Panc1 (cell line): ENCODE measurements around the gene TEDC2. TPM values are rescaled to one million over a fixed set of nuclear protein-coding genes. Genes with fewer than 3 reads are reported as not detected.

Experiments used
- ATAC-seq: fragments of 200-7000 bp; cut with Tn5 transposase; 2 replicates; pipeline ENCODE4 v1.9.1; 2020; ENCODE audit warnings: mild to moderate bottlenecking, moderate library complexity
- BruUV-seq: library from RNA; stranded (reverse); fragments of 400-500 nt; replicated peaks from 2 replicates; lab custom pipeline; 2021; lab: Mats Ljungman, UMichigan
- CTCF ChIA-PET: fragments of 300-600 bp; sonication (Branson Sonifier 250); formaldehyde crosslinking; loops from one replicate; lab custom pipeline; 2022; ENCODE audit warnings: antibody characterized with exemption; lab: Charles Lee
- POLR2A ChIA-PET: fragments of 300-600 bp; sonication (Branson Sonifier 250); formaldehyde crosslinking; loops from one replicate; lab custom pipeline; 2022; ENCODE audit warnings: antibody characterized with exemption; lab: Charles Lee
- DNase-seq: peaks from one replicate; pipeline ENCODE4 v3.0.0-alpha.2; 2010; ENCODE audit warnings: low read depth, low spot score
- H3K27ac ChIP-seq: 2 replicates; pipeline ENCODE4 v1.5.1; 2011; ENCODE audit warnings: mild to moderate bottlenecking, low read length, inconsistent platforms
- H3K27me3 ChIP-seq: fragments of 200-500 bp; sonication (Bioruptor generic); 2 replicates; pipeline ENCODE4 v1.6.0; 2014; ENCODE audit warnings: low read length, inconsistent platforms; ENCODE audit not compliant: control insufficient read depth, insufficient read depth
- H3K36me3 ChIP-seq: fragments of 200-500 bp; sonication (Bioruptor generic); 2 replicates; pipeline ENCODE4 v1.5.1; 2014; ENCODE audit warnings: inconsistent platforms, mild to moderate bottlenecking, low read length, moderate library complexity; ENCODE audit not compliant: control insufficient read depth, insufficient read depth
- H3K4me1 ChIP-seq: 2 replicates; pipeline ENCODE4 v1.5.1; 2011; ENCODE audit warnings: inconsistent platforms, mild to moderate bottlenecking, low read length, moderate library complexity; ENCODE audit not compliant: control insufficient read depth, insufficient read depth
- H3K4me3 ChIP-seq, 2 experiments: 2 replicates each; pipeline ENCODE4 v1.5.1; 2011 to 2012; ENCODE audit warnings: low read depth in 2 of 2, low read length in 2 of 2, mild to moderate bottlenecking in 2 of 2, inconsistent platforms in 1 of 2, moderate library complexity in 1 of 2
- H3K9me3 ChIP-seq: fragments of 200-500 bp; sonication (Bioruptor generic); 2 replicates; pipeline ENCODE4 v1.5.1; 2014; ENCODE audit warnings: low read depth, mild to moderate bottlenecking, inconsistent platforms, low read length, moderate library complexity; ENCODE audit not compliant: control insufficient read depth, insufficient read depth
- CTCF ChIP-seq: fragments of 450-650 bp; IDR thresholded peaks from 2 replicates; pipeline ENCODE4 v1.5.1; 2017; ENCODE audit warnings: mild to moderate bottlenecking
- POLR2AphosphoS5 ChIP-seq: IDR thresholded peaks from 2 replicates; pipeline ENCODE4 v1.6.1; 2012; ENCODE audit warnings: mild to moderate bottlenecking, low read depth, low read length, moderate library complexity
- REST ChIP-seq, 2 experiments: IDR thresholded peaks; 2 replicates each; pipeline ENCODE4 v1.6.1; 2011 to 2012; ENCODE audit warnings: low read depth in 2 of 2, control low read depth in 1 of 2, low read length in 1 of 2, mild to moderate bottlenecking in 1 of 2, moderate library complexity in 1 of 2; ENCODE audit not compliant: insufficient read depth in 1 of 2
- SIN3A ChIP-seq: IDR thresholded peaks from 2 replicates; pipeline ENCODE4 v1.6.1; 2012; ENCODE audit warnings: low read depth, mild to moderate bottlenecking, low read length, moderate library complexity, borderline replicate concordance; ENCODE audit not compliant: insufficient read depth
- TCF7L2 ChIP-seq: IDR thresholded peaks from 2 replicates; pipeline ENCODE4 v1.6.1; 2011; ENCODE audit warnings: mild to moderate bottlenecking, low read depth, low read length, inconsistent platforms
- in situ Hi-C: cut with HindIII; loops from 2 replicates; pipeline ENCODE4 v1.10.0; 2016; ENCODE audit warnings: low sequenced_read_pairs, low pct_unique_long_range_greater_than_20kb
- intact Hi-C: fragments of 100-400 bp; cut with micrococcal nuclease; formaldehyde crosslinking; loops from one replicate; pipeline ENCODE4 v1.10.0; 2022; ENCODE audit not compliant: unreplicated experiment
- total RNA-seq: library from RNA; stranded (reverse); gene quantifications from one replicate; pipeline ENCODE4 v1.2.1, GENCODE V29; 2021; ENCODE audit not compliant: unreplicated experiment

The TEDC2 gene
- total RNA-seq, 1 experiment from 2014 or later, result 25.0 TPM

DNA sequence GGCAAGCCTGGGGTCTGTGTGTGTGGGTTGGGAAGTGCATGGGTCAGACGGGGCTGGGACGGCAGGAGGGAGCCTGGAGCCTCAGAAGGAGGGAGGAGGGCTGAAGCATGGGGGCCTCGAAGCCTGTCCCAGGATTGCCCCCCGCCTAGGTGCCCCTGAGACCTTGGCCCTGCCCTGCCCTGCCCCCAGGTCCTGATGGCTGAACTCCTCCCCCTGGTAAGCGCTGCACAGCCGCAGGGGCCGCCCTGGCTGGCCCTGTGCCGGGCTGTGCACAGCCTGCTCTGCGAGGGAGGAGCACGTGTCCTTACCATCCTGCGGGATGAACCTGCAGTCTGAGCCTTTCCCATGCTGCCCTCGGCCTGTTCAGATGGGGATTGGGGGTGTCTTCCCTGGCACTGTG is 4.4 kb downstream of the TEDC2 start:
- H3K36me3 ChIP-seq, result no peaks in the 10 kb centered on the region
- no peak for ATAC-seq
- peaks cover 25% of the 10 kb centered on the region for H3K4me1 ChIP-seq
- DNase-seq, result no peak
- H3K4me3 ChIP-seq, result no peak overlapping the region
- ChIA-PET CTCF (no interaction called here), POLR2A (no interaction called here)
- TF ChIP-seq POLR2AphosphoS5 (peak; percentile 71), SIN3A (no peak)
- in situ Hi-C loops (no loop called here), intact Hi-C loops (no loop called here)
- no peaks in the 10 kb centered on the region for H3K27me3 ChIP-seq
- no peaks in the 10 kb centered on the region for H3K9me3 ChIP-seq
- H3K27ac ChIP-seq, result no peak overlapping the region
- BruUV-seq, result no TSS peak

- H3K27ac ChIP-seq, result no peak overlapping the region
- no peak for TF ChIP-seq SIN3A
- no peak for TF ChIP-seq CTCF
- TF ChIP-seq TCF7L2, result no peak
- no peak overlapping the region for H3K4me3 ChIP-seq
- peaks cover 35% of the 10 kb centered on the region for H3K4me1 ChIP-seq
- in situ Hi-C loops, result no loop called here
- ChIA-PET CTCF (no interaction called here), POLR2A (no interaction called here)
- no peaks in the 10 kb centered on the region for H3K9me3 ChIP-seq
- DNase-seq, result no peak
- no peaks in the 10 kb centered on the region for H3K36me3 ChIP-seq
- no TSS peak for BruUV-seq
- ATAC-seq, result no peak
- H3K27me3 ChIP-seq, result no peaks in the 10 kb centered on the region
- intact Hi-C loops, result no loop called here
These were observed 5.9 kb downstream of the TEDC2 start for GRCh38 chr16:2465653-2466415.

- intact Hi-C loops (no loop called here), in situ Hi-C loops (no loop called here)
- ATAC-seq, result no peak
- no peaks in the 10 kb centered on the region for H3K27me3 ChIP-seq
- H3K4me3 ChIP-seq, result peak overlapping the region; percentile 32 to 42
- BruUV-seq, result no TSS peak
- no peak for DNase-seq
- no peaks in the 10 kb centered on the region for H3K36me3 ChIP-seq
- no peaks in the 10 kb centered on the region for H3K9me3 ChIP-seq
- peaks cover 35% of the 10 kb centered on the region for H3K4me1 ChIP-seq
- TF ChIP-seq SIN3A (no peak), REST (IDR thresholded peaks at IDR 0.05; ENCODE audit: insufficient read depth in 1 of 2, low read depth in 2 of 2, low read length in 1 of 2) (no peak), POLR2AphosphoS5 (no peak; the same call in 1 of the 2 replicates), CTCF (no peak), TCF7L2 (no peak)
- peak overlapping the region; percentile 69 for H3K27ac ChIP-seq
- CTCF ChIA-PET, result no interaction called here
- POLR2A ChIA-PET, result no interaction called here
These were observed 7.0 kb downstream of the TEDC2 start for GRCh38 chr16:2466667-2467527.
